Measurements from ENCODE around the gene PRKCE.

GRCh38 chr2:45715601-45716379, 64.3 kb downstream of the PRKCE start:
- TF ChIP-seq CTCF (IDR thresholded peaks at IDR 0.05) (no peak), POLR2A (IDR thresholded peaks at IDR 0.05) (no peak)
